ENCODE results near the gene ROCK1.
"Not testable (repeated sequence)": the region's sequence is repeated elsewhere in the genome, so short reads cannot be mapped to it uniquely, and the experiment has no call there.

Gene ROCK1

DNA sequence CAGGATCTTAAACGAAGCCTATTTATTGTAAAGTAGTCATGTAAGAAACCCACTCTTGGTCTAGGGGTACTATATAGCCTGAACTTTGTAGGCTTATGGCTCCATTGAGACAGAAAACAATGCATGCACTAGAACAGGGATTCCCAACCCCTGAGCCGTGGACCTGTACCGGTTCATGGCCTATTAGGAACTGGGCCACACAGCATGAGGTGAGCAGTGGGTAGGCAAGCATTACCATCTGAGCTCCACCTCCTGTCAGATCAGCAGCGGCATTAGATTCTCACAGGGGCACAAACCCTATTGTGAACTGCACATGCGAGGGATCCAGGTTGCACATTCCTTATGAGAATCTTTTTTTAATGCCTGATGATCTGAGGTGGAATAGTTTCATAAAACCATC, 59.2 kb downstream of the ROCK1 start:
- no peak for DNase-seq (ENCODE audit: low read depth)

- no peak for DNase-seq (ENCODE audit: low read depth)
Observed at GRCh38 chr18:21051620-21052019, 60.0 kb downstream of the ROCK1 start.

GRCh38 chr18:21049306-21049705, 62.3 kb downstream of the ROCK1 start:
- DNase-seq (ENCODE audit: low read depth): no peak

DNA sequence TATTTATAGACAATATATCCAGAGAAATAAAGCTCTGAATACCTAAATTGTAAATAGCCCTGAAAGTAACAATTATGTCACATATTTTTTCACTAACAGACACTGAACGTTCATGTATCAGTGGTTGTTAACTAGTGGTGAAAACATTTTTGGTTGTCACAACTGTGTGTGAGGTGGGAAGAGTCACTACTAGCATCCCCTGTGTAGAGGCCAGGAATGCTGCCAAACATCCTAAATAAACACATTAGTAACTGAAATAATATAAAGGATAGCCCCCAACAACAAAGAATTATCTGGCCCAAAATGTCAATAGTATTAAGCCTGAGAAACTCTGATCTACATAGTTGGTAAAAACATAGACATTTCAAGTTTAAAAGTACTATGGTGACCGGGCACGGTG, 64.5 kb downstream of the ROCK1 start:
- no peak for DNase-seq (ENCODE audit: low read depth)

DNA sequence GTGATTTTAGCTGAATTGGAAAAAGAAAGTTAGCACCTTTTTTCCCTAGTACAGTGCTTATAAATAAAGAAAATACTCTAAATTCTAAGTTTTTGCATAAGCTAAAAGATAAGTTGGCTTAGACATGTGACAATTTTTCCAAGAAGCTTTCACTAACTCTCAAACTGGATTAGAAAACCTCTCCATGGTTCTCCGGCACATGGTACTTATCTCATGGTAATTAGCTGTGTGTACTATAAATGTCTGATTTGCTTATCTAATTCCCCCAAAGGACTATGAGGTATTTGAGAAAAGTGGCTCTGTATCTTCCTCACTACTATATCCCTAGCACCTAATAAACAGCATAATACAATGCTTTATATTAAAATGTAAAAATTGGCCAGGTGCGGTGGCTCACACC, 71.1 kb downstream of the ROCK1 start:
- no peak for DNase-seq (ENCODE audit: low read depth)

GRCh38 chr18:21038201-21038600, 73.4 kb downstream of the ROCK1 start:
- no peak for DNase-seq (ENCODE audit: low read depth)

DNA sequence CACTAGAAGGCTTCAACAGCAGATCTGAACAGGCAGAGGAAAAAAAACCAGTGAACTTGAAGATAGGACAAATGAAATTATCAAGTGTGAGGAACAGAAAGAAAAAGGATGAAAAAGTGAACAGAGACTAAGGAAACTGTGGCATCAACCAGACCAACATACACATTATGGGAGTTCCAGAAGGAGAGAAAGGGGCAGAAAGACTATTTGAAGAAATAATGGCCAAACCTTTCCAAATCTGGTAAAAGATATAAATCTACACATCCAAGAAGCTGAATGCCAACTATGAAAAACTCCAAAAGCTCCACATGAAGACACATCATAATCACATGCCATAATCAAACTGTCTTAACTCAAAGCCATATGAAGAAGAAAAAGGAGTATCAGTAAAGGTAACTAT, 79.8 kb downstream of the ROCK1 start:
- DNase-seq (ENCODE audit: low read depth): no peak

DNA sequence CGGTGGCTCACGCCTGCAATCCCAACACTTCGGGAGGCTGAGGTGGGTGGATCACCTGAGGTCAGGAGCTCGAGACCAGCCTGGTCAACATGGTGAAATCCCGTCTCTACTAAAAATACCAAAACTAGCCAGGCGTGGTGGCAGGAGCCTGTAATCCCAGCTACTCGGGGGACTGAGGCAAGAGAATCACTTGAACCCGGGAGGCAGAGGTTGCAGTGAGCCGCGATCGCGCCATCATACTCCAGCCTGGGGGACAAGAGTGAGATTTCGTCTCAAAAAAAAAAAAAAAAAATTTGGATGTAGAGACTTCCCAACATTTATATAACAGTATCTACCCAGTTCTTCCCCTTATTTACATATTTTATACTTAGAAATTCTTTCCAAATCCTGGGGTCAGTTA, 93.4 kb downstream of the ROCK1 start:
- not testable (repeated sequence) for DNase-seq (ENCODE audit: low read depth)

DNA sequence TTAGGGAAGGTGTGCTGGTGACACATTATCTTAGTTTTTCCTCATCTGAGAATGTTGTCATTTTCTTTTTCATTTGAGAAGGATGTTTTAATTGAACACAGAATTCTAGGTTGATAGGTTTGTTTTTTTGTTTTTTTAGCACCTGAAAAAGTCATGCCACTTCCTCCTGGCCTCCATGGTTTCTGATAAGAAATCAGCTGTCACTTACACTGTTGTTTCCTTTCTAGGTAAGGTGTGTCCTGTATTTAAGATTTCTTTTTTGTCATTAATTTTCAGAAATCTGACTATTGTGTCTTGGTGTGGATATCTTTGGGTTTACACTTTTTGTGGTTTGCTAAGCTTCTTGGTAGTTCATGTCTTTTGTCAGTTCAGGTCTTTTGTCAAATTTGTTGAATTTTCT, 99.3 kb downstream of the ROCK1 start:
- DNase-seq (ENCODE audit: low read depth): no peak

GRCh38 chr18:21004726-21005125, 106.9 kb downstream of the ROCK1 start:
- DNase-seq (ENCODE audit: low read depth): no peak

DNA sequence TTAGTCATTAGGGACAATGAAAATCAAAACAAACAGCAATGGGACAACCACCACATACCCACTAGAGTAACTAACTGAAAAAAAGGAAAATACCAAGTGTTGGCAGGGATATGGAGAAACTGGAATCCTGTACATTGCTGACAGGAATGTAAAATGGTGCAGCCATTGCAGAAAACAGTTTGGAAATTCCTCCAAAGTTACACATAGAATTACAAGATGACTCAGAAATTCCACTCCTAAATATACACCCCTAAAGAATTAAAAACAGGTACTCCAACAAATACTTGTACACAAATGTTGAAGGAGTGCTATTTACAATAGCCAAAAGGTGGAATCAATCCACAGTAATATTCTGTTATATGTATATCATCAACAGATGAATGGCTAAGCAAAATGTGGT, 110.9 kb downstream of the ROCK1 start:
- no peak for DNase-seq (ENCODE audit: low read depth)

DNA sequence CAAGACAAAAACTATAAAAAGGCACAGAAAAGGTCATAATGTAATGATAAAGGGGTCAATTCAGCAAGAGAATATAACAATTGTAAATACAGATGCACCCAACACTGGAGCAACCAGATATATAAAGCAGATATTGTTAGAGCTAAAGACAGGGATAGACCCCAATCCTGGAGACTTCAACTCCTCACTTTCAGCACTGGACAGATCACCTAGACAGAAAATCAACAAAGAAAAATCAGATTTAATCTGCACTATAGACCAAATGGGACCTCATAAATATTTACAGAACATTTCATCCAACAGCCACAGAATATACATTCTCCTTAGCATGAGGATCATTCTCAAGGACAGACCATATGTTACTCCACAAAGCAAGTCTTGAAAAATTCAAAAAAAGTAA, 114.2 kb downstream of the ROCK1 start:
- DNase-seq (ENCODE audit: low read depth): no peak

GRCh38 chr18:20996418-20996817, 115.2 kb downstream of the ROCK1 start:
- no peak for DNase-seq (ENCODE audit: low read depth)

DNA sequence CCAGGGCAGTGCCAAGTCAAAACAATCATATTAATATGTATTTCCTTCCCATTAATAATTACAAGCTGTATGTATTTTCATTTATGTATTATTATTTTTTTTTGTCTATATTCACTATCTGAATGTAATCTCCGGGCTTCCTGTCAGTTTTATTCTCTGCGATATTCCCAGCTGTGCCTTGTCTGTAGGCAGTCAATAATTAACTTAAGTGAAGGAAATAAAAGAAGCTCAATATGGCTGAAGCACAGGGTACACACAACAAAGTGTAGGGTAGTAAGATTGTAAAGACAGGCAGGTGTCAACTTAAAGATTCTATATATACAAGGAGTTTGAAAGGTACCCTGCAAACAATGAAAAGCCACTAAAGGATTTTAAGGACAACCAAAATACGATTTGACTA, 122.9 kb downstream of the ROCK1 start:
- no peak for DNase-seq (ENCODE audit: low read depth)

DNA sequence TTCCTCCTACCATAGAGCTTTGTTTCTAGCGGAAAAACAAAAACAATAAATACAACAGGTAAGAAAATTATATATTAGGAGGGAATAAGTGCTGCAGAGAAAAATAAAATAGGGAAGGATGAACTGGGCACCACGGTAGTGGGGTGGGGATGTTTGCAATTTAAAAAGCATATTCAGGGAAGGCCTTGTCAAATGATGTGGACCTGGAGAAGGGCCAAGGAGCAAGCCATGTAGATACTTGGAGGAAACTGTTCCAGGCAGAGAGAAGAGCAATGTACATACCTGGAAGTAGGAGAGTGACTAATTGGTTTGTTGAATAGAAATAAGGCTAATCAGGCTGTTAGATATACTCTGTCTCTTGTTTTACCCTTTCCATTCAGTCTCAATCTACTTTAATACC, 136.5 kb downstream of the ROCK1 start:
- no peak for DNase-seq (ENCODE audit: low read depth)

DNA sequence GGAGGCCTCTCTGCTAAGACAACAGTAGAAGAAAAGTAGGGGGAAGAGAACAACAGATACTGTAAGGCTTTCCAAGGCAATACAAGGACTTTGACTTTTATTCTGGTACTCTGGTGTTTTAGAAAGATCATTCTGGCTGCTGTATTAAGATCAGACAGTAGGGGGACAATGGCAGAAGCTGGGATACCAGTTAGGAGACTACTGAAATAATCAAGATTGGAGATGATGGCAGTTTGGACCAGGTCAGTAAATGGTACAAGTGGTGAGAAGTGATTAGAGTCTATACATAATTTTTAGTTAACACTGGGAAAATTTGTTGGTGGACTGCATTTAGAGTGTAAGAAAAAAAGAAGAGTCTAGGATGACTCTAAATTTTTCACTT, 139.7 kb downstream of the ROCK1 start:
- no peak for DNase-seq (ENCODE audit: low read depth)

DNA sequence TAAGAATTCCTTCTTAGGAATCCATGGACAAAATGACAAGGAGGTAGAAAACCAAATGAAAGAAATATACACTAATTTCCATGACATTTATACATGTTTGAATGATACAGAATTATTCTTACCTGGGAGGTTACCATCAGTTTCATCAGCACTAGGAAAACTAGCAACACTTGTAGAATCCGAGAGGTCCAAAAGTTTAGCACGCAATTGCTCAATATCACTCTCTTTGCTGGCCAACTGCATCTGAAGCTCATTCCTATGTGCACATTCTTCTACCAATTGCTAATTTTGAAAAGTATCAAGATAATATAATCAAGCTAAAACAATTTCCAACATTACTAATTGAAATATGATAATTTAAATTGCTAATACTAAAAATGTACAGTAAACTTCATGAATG, 144.8 kb downstream of the ROCK1 start:
- no peak for DNase-seq (ENCODE audit: low read depth)

- DNase-seq (ENCODE audit: low read depth): no peak
Observed at GRCh38 chr18:20963027-20963426, 148.6 kb downstream of the ROCK1 start.

DNA sequence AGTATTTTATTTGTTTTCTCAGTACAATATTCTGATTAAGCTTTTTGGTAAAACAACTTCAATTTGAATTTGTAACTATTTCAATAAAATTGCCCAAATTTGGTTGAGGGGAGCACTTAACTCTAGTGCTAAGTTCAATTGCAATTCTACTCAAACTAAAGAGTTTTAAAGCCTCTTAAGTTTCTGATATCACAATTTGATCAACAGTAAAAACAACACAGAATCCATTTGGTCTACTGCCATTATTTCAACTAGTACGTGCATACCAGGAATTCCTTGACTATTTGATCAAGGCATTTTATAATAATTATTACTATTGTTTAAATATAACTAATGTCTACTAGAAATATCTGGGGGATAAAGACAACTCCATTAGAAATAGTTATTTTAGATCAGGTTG, 150.9 kb downstream of the ROCK1 start:
- no peak for DNase-seq (ENCODE audit: low read depth)

- DNase-seq (ENCODE audit: low read depth): not testable (repeated sequence)
Observed at GRCh38 chr18:20950827-20951226, 160.8 kb downstream of the ROCK1 start.
